Loucy (cell line): ENCODE results near the gene WNT11.

Source experiments
- H2AFZ ChIP-seq: fragments of 200-600 bp; sonication (generic); 2 replicates; pipeline ENCODE4 v1.6.0; 2016; ENCODE audit warnings: antibody characterized with exemption, mild to moderate bottlenecking, low read length, moderate library complexity
- H3F3A ChIP-seq: fragments of 200-600 bp; 2 replicates; pipeline ENCODE4 v1.6.0; 2016; ENCODE audit warnings: antibody characterized with exemption, low read depth, mild to moderate bottlenecking
- H3K27me3 ChIP-seq: fragments of 200-600 bp; sonication (generic); 2 replicates; pipeline ENCODE4 v1.6.1; 2014; ENCODE audit warnings: low read length, mild to moderate bottlenecking; ENCODE audit not compliant: insufficient read depth, poor library complexity, severe bottlenecking
- H3K36me3 ChIP-seq: fragments of 200-600 bp; sonication (generic); 2 replicates; pipeline ENCODE4 v1.6.1; 2016; ENCODE audit warnings: low read length; ENCODE audit not compliant: insufficient read depth
- H3K4me1 ChIP-seq: fragments of 200-600 bp; sonication (generic); 2 replicates; pipeline ENCODE4 v1.5.1; 2014; ENCODE audit warnings: low read length, mild to moderate bottlenecking; ENCODE audit not compliant: insufficient read depth, poor library complexity, severe bottlenecking
- H3K4me2 ChIP-seq: fragments of 200-600 bp; sonication (generic); 2 replicates; pipeline ENCODE4 v1.6.0; 2014; ENCODE audit warnings: antibody characterized with exemption, low read length, low read depth, mild to moderate bottlenecking; ENCODE audit not compliant: poor library complexity, severe bottlenecking
- H3K4me3 ChIP-seq: fragments of 200-600 bp; sonication (generic); 2 replicates; pipeline ENCODE4 v1.5.1; 2014; ENCODE audit warnings: low read length, mild to moderate bottlenecking, mixed read lengths; ENCODE audit not compliant: poor library complexity, severe bottlenecking
- H3K79me2 ChIP-seq: fragments of 200-600 bp; sonication (generic); 2 replicates; pipeline ENCODE4 v1.6.1; 2014; ENCODE audit warnings: low read length; ENCODE audit not compliant: insufficient read depth
- H3K9ac ChIP-seq: fragments of 200-600 bp; sonication (generic); 2 replicates; pipeline ENCODE4 v1.6.0; 2014; ENCODE audit warnings: mild to moderate bottlenecking, low read depth, low read length, moderate library complexity; ENCODE audit not compliant: poor library complexity, severe bottlenecking
- H3K9me2 ChIP-seq: fragments of 200-600 bp; sonication (generic); replicated peaks from 2 replicates; pipeline ENCODE4 v1.6.1; 2016; ENCODE audit warnings: low read depth, low read length, mixed read lengths
- H3K9me3 ChIP-seq: fragments of 200-600 bp; sonication (generic); 2 replicates; pipeline ENCODE4 v1.6.1; 2014; ENCODE audit warnings: mild to moderate bottlenecking, antibody characterized with exemption, low read length, low read depth; ENCODE audit not compliant: insufficient read depth
- H4K20me1 ChIP-seq: fragments of 200-600 bp; sonication (generic); 2 replicates; pipeline ENCODE4 v1.6.0; 2014; ENCODE audit warnings: antibody characterized with exemption, low read length, mild to moderate bottlenecking; ENCODE audit not compliant: insufficient read depth, poor library complexity, severe bottlenecking
- CTCF ChIP-seq: fragments of 200-600 bp; sonication (generic); conservative IDR thresholded peaks from 2 replicates; pipeline ENCODE4 v1.5.1; 2014; ENCODE audit warnings: mild to moderate bottlenecking, antibody characterized with exemption, low read length
- EZH2phosphoT487 ChIP-seq: fragments of 200-600 bp; IDR thresholded peaks from 2 replicates; pipeline ENCODE4 v1.6.1; 2018; ENCODE audit warnings: antibody characterized with exemption, mild to moderate bottlenecking, moderate library complexity, borderline replicate concordance

WNT11 gene

GRCh38 chr11:76249195-76249741 lies 43.0 kb upstream of the WNT11 start:
- no peak overlapping the region for H3K4me3 ChIP-seq
- no peaks in the 10 kb centered on the region for H3K9me2 ChIP-seq
- TF ChIP-seq CTCF (no peak), EZH2phosphoT487 (no peak)
- no peaks in the 10 kb centered on the region for H3K27me3 ChIP-seq
- no peak overlapping the region for H2AFZ ChIP-seq
- H3K9ac ChIP-seq = no peak overlapping the region
- no peaks in the 10 kb centered on the region for H3F3A ChIP-seq
- H3K9me3 ChIP-seq = peaks cover 17% of the 10 kb centered on the region; the same call in 1 of the 2 replicates
- no peak overlapping the region for H3K4me2 ChIP-seq
- no peaks in the 10 kb centered on the region for H3K4me1 ChIP-seq
- H3K79me2 ChIP-seq = no peaks in the 10 kb centered on the region
- no peaks in the 10 kb centered on the region for H4K20me1 ChIP-seq
- H3K36me3 ChIP-seq = no peaks in the 10 kb centered on the region

- peak; percentile 53 for TF ChIP-seq CTCF
- TF ChIP-seq EZH2phosphoT487 = no peak
- Histone ChIP-seq H3K4me3 (no peak overlapping the region), H3F3A (no peaks in the 10 kb centered on the region), H4K20me1 (no peaks in the 10 kb centered on the region), H2AFZ (no peak overlapping the region), H3K4me2 (no peak overlapping the region), H3K9me3 (peaks cover 17% of the 10 kb centered on the region; the same call in 1 of the 2 replicates), H3K36me3 (no peaks in the 10 kb centered on the region), H3K4me1 (no peaks in the 10 kb centered on the region), H3K9ac (no peak overlapping the region), H3K27me3 (no peaks in the 10 kb centered on the region), H3K79me2 (no peaks in the 10 kb centered on the region), H3K9me2 (no peaks in the 10 kb centered on the region)
Observed at GRCh38 chr11:76248210-76248609, 41.9 kb upstream of the WNT11 start.

GRCh38 chr11:76247091-76247490 lies 40.8 kb upstream of the WNT11 start:
- Histone ChIP-seq H3K79me2 (no peaks in the 10 kb centered on the region), H3K27me3 (no peaks in the 10 kb centered on the region), H3K4me2 (no peak overlapping the region), H3K9me3 (peaks cover 17% of the 10 kb centered on the region; the same call in 1 of the 2 replicates), H4K20me1 (no peaks in the 10 kb centered on the region), H3K4me1 (no peaks in the 10 kb centered on the region), H3K36me3 (no peaks in the 10 kb centered on the region), H3K4me3 (no peak overlapping the region), H3K9me2 (no peaks in the 10 kb centered on the region), H2AFZ (no peak overlapping the region), H3F3A (no peaks in the 10 kb centered on the region), H3K9ac (no peak overlapping the region)
- TF ChIP-seq EZH2phosphoT487 (no peak), CTCF (no peak)
